ENCODE measurements around the gene SPARC. TPM values are rescaled to one million over a fixed set of nuclear protein-coding genes. Genes with fewer than 3 reads are reported as not detected.

Gene SPARC
- total RNA-seq, 1 donor from 2014 or later = 9,466 TPM

DNA sequence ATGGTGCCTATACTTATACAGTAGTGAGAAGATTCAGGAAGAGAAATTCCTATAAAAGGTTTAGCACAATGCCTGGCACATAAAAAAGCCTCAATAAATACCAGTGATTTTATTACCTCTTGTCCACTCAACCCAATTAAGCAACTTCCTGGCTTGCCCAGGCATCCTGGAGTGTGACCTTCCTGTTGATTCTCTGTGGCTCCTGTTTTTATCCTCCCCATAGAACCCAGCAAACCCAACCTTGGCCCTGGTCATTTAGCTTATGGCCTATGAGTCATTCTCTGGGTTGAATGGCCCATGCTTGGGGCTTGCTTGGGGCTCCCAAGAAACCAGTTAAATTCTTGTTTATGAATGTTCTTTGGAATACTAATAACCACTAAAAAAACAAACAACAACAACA, 21.4 kb upstream of the SPARC start:
- H3K4me1 Mint-ChIP-seq (ENCODE audit: unreplicated experiment) = peaks cover 4% of the 10 kb centered on the region
- no peak for DNase-seq (ENCODE audit: extremely low spot score, unreplicated experiment)
- H3K36me3 Mint-ChIP-seq (ENCODE audit: unreplicated experiment) = no peaks in the 10 kb centered on the region
- no peaks in the 10 kb centered on the region for H3K27me3 Mint-ChIP-seq (ENCODE audit: unreplicated experiment)
- no peak overlapping the region for H3K4me3 Mint-ChIP-seq (ENCODE audit: unreplicated experiment)
- no peaks in the 10 kb centered on the region for H3K9me3 Mint-ChIP-seq (ENCODE audit: unreplicated experiment)
- TF ChIP-seq CTCF (IDR thresholded peaks at IDR 0.05) = no peak
- H3K27ac Mint-ChIP-seq (ENCODE audit: unreplicated experiment) = no peak overlapping the region

GRCh38 chr5:151707567-151707966, 20.9 kb upstream of the SPARC start:
- no peak for DNase-seq (ENCODE audit: extremely low spot score, unreplicated experiment)
- no peak overlapping the region for H3K4me3 Mint-ChIP-seq (ENCODE audit: unreplicated experiment)
- TF ChIP-seq CTCF (IDR thresholded peaks at IDR 0.05) = no peak
- no peaks in the 10 kb centered on the region for H3K36me3 Mint-ChIP-seq (ENCODE audit: unreplicated experiment)
- H3K4me1 Mint-ChIP-seq (ENCODE audit: unreplicated experiment) = peaks cover 4% of the 10 kb centered on the region
- no peaks in the 10 kb centered on the region for H3K27me3 Mint-ChIP-seq (ENCODE audit: unreplicated experiment)
- no peak overlapping the region for H3K27ac Mint-ChIP-seq (ENCODE audit: unreplicated experiment)
- H3K9me3 Mint-ChIP-seq (ENCODE audit: unreplicated experiment) = no peaks in the 10 kb centered on the region

- Mint-ChIP-seq H3K4me1 (ENCODE audit: unreplicated experiment) (peaks cover 4% of the 10 kb centered on the region), H3K36me3 (ENCODE audit: unreplicated experiment) (no peaks in the 10 kb centered on the region), H3K4me3 (ENCODE audit: unreplicated experiment) (no peak overlapping the region), H3K9me3 (ENCODE audit: unreplicated experiment) (no peaks in the 10 kb centered on the region), H3K27me3 (ENCODE audit: unreplicated experiment) (no peaks in the 10 kb centered on the region), H3K27ac (ENCODE audit: unreplicated experiment) (peak overlapping the region; percentile 23)
- TF ChIP-seq CTCF (IDR thresholded peaks at IDR 0.05) = no peak
- no peak for DNase-seq (ENCODE audit: extremely low spot score, unreplicated experiment)
Measured at GRCh38 chr5:151706906-151707305, 20.2 kb upstream of the SPARC start.

DNA sequence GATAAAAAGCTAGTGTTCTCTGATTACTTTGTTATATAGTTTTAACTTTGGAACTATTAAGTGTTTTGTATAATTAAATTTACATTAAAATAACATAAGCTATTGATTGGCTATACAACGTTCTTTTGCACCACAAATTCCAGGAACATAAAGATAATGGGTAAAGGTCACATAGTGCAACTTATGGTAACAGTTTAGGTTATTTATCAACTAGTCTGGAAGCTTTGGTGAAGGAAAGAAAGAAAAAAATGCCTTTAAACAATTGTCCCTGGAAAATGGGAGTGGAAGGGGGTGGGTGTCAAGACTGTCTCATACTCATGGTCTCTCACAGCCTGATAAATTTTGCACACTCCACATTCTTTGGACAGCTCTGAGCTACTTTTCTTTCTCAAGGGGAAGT, 17.1 kb upstream of the SPARC start:
- no peaks in the 10 kb centered on the region for H3K27me3 Mint-ChIP-seq (ENCODE audit: unreplicated experiment)
- no peak for TF ChIP-seq CTCF (IDR thresholded peaks at IDR 0.05)
- peaks cover 28% of the 10 kb centered on the region for H3K4me1 Mint-ChIP-seq (ENCODE audit: unreplicated experiment)
- H3K9me3 Mint-ChIP-seq (ENCODE audit: unreplicated experiment) = no peaks in the 10 kb centered on the region
- no peak overlapping the region for H3K27ac Mint-ChIP-seq (ENCODE audit: unreplicated experiment)
- no peak overlapping the region for H3K4me3 Mint-ChIP-seq (ENCODE audit: unreplicated experiment)
- H3K36me3 Mint-ChIP-seq (ENCODE audit: unreplicated experiment) = no peaks in the 10 kb centered on the region
- DNase-seq (ENCODE audit: extremely low spot score, unreplicated experiment) = no peak

DNA sequence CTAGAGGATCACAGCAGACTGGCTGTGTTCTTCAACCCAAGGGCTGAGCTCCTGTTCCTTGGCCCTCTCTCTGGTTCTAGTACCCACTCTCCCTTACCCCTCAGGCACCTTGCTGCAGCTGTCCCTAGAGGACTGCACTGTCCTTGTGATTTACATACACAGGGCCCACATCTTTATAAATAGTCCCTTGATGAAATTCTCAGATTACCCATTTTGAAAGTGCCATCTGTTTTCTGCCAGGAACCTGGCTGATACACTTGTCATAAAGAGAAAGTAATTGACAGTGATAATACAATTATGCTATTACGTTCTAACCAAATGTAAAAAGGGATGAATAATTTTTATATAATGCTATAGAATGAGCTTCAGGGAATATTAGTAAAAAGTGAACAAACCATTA, 16.5 kb upstream of the SPARC start:
- H3K36me3 Mint-ChIP-seq (ENCODE audit: unreplicated experiment) = no peaks in the 10 kb centered on the region
- no peak for DNase-seq (ENCODE audit: extremely low spot score, unreplicated experiment)
- peak overlapping the region; percentile 40 for H3K27ac Mint-ChIP-seq (ENCODE audit: unreplicated experiment)
- H3K4me1 Mint-ChIP-seq (ENCODE audit: unreplicated experiment) = peaks cover 32% of the 10 kb centered on the region
- H3K9me3 Mint-ChIP-seq (ENCODE audit: unreplicated experiment) = no peaks in the 10 kb centered on the region
- TF ChIP-seq CTCF (IDR thresholded peaks at IDR 0.05) = no peak
- no peaks in the 10 kb centered on the region for H3K27me3 Mint-ChIP-seq (ENCODE audit: unreplicated experiment)
- H3K4me3 Mint-ChIP-seq (ENCODE audit: unreplicated experiment) = no peak overlapping the region

Measured in osteocyte (in vitro differentiated cells).